Prostate gland (tissue), 2 donors: ENCODE measurements around the gene NKD2.

Source experiments
- CTCF ChIP-seq, 4 experiments: fragments of 200-600 bp in 2 of 4; fragments of 450-650 bp in 2 of 4; sonication (generic) in 2 of 4; IDR thresholded peaks; 1 replicate in 3 of 4; 2 replicates in 1 of 4; pipeline ENCODE4 v1.5.1; 2016 to 2019; ENCODE audit warnings: antibody characterized with exemption in 4 of 4, mild to moderate bottlenecking in 2 of 4, moderate library complexity in 2 of 4
- POLR2A ChIP-seq: fragments of 450-650 bp; IDR thresholded peaks from one replicate; pipeline ENCODE4 v1.6.1; 2016; ENCODE audit warnings: antibody characterized with exemption, mild to moderate bottlenecking

GRCh38 chr5:1047332-1047965 is 38.8 kb downstream of the NKD2 start:
- TF ChIP-seq CTCF (IDR thresholded peaks at IDR 0.05) = no peak
- no peak for TF ChIP-seq POLR2A
